HepG2 (cell line): Measurements from ENCODE around the gene NR2F6. TPM values are rescaled to one million over a fixed set of nuclear protein-coding genes. Genes with fewer than 3 reads are reported as not detected.

Source experiments
- BRD4 ChIP-seq: sonication (generic); formaldehyde crosslinking; IDR thresholded peaks from 2 replicates; pipeline ENCODE4 v1.4.0; 2020; ENCODE audit warnings: missing genetic modification reagents
- MAFG ChIP-seq: sonication (generic); formaldehyde crosslinking; IDR thresholded peaks from 2 replicates; pipeline ENCODE4 v1.5.1; 2020; ENCODE audit warnings: mild to moderate bottlenecking, missing genetic modification reagents
- MXI1 ChIP-seq: IDR thresholded peaks from 3 replicates; pipeline ENCODE4 v1.6.1; 2012; ENCODE audit warnings: low read depth, low read length, inconsistent platforms, borderline replicate concordance
- PREB ChIP-seq: sonication (generic); formaldehyde crosslinking; IDR thresholded peaks from 2 replicates; pipeline ENCODE4 v1.4.0; 2020; ENCODE audit warnings: missing genetic modification reagents
- SYNCRIP ChIP-seq: fragments of 200-400 bp; formaldehyde crosslinking; IDR thresholded peaks from 2 replicates; pipeline ENCODE4 v1.6.1; 2018; ENCODE audit warnings: mild to moderate bottlenecking, low read depth, low read length; ENCODE audit not compliant: insufficient read depth
- ZBTB42 ChIP-seq: sonication (generic); formaldehyde crosslinking; IDR thresholded peaks from 2 replicates; pipeline ENCODE4 v1.5.0; 2020; ENCODE audit warnings: mild to moderate bottlenecking, missing genetic modification reagents
- ZBTB44 ChIP-seq: sonication (generic); formaldehyde crosslinking; IDR thresholded peaks from 2 replicates; pipeline ENCODE4 v1.4.0; 2020; ENCODE audit warnings: missing genetic modification reagents
- ZNF251 ChIP-seq: sonication (generic); formaldehyde crosslinking; IDR thresholded peaks from 2 replicates; pipeline ENCODE4 v1.9.0; 2021; ENCODE audit warnings: mild to moderate bottlenecking, missing genetic modification reagents
- ZNF326 ChIP-seq: sonication (generic); formaldehyde crosslinking; IDR thresholded peaks from 2 replicates; pipeline ENCODE4 v1.4.0; 2020; ENCODE audit warnings: missing genetic modification reagents, borderline replicate concordance
- ZNF331 ChIP-seq: sonication (generic); formaldehyde crosslinking; IDR thresholded peaks from 2 replicates; pipeline ENCODE4 v1.4.0; 2020; ENCODE audit warnings: missing genetic modification reagents
- ZNF350 ChIP-seq: sonication (generic); formaldehyde crosslinking; IDR thresholded peaks from 2 replicates; pipeline ENCODE4 v1.4.0; 2020; ENCODE audit warnings: mild to moderate bottlenecking, low read depth, missing genetic modification reagents, borderline replicate concordance
- ZNF383 ChIP-seq: sonication (generic); formaldehyde crosslinking; IDR thresholded peaks from 2 replicates; pipeline ENCODE4 v1.4.0; 2020; ENCODE audit warnings: missing genetic modification reagents, mild to moderate bottlenecking, borderline replicate concordance
- ZNF598 ChIP-seq: sonication (generic); formaldehyde crosslinking; IDR thresholded peaks from 2 replicates; pipeline ENCODE4 v1.5.1; 2020; ENCODE audit warnings: mild to moderate bottlenecking, missing genetic modification reagents, borderline replicate concordance
- ZNF709 ChIP-seq: sonication (generic); formaldehyde crosslinking; IDR thresholded peaks from 2 replicates; pipeline ENCODE4 v1.5.0; 2020; ENCODE audit warnings: mild to moderate bottlenecking, missing genetic modification reagents
- ZNF75D ChIP-seq: sonication (generic); formaldehyde crosslinking; IDR thresholded peaks from 2 replicates; pipeline ENCODE4 v1.8.1; 2023; ENCODE audit warnings: missing genetic modification reagents, mild to moderate bottlenecking, borderline replicate concordance
- ZSCAN30 ChIP-seq: sonication (generic); formaldehyde crosslinking; IDR thresholded peaks from 2 replicates; pipeline ENCODE4 v1.5.0; 2020; ENCODE audit warnings: mild to moderate bottlenecking, missing genetic modification reagents
- polyA plus RNA-seq, 8 experiments: library from polyadenylated mRNA; depleted of rRNA in 3 of 8; stranded (reverse) in 7 of 8; unstranded in 1 of 8; fragments of >200 nt; fragmentation: Illumina TruSeq in 4 of 8; extraction: Trizol in 4 of 8; gene quantifications; 2 replicates each; pipeline versions ENCODE4 v1.2.1 to v1.2.3, GENCODE V29; 2011 to 2016; ENCODE audit warnings: low read depth in 4 of 8, missing spikeins in 1 of 8, mixed read lengths in 1 of 8; ENCODE audit not compliant: insufficient read depth in 1 of 8
- total RNA-seq, 5 experiments: library from RNA; depleted of rRNA; stranded (reverse); fragments of >200 nt; fragmentation: Illumina TruSeq; extraction: Trizol; gene quantifications; 2 replicates each; pipeline ENCODE4 v1.2.3, GENCODE V29; 2016; ENCODE audit warnings: low read depth in 1 of 5
- TF ChIP-seq, protein P1 (sequence below): sonication (generic); formaldehyde crosslinking; IDR thresholded peaks from 2 replicates; pipeline ENCODE4 v1.4.0; 2020; ENCODE audit warnings: missing genetic modification reagents, borderline replicate concordance
- TF ChIP-seq, protein P2 (sequence below): sonication (generic); formaldehyde crosslinking; IDR thresholded peaks from 2 replicates; pipeline ENCODE4 v1.9.0; 2021; ENCODE audit warnings: missing genetic modification reagents, borderline replicate concordance
- TF ChIP-seq, protein P3 (sequence below): IDR thresholded peaks from 2 replicates; pipeline ENCODE4 v1.6.1; 2018; ENCODE audit warnings: missing genetic modification reagents, mild to moderate bottlenecking, missing compliant biosample characterization

NR2F6 gene
- total and polyA plus RNA-seq, 2 of the 13 experiments (the other 11 are each of a cell fraction or from before 2014, with no cell fraction given), result 30.9 to 72.4 TPM

- TF ChIP-seq, protein P1, sequence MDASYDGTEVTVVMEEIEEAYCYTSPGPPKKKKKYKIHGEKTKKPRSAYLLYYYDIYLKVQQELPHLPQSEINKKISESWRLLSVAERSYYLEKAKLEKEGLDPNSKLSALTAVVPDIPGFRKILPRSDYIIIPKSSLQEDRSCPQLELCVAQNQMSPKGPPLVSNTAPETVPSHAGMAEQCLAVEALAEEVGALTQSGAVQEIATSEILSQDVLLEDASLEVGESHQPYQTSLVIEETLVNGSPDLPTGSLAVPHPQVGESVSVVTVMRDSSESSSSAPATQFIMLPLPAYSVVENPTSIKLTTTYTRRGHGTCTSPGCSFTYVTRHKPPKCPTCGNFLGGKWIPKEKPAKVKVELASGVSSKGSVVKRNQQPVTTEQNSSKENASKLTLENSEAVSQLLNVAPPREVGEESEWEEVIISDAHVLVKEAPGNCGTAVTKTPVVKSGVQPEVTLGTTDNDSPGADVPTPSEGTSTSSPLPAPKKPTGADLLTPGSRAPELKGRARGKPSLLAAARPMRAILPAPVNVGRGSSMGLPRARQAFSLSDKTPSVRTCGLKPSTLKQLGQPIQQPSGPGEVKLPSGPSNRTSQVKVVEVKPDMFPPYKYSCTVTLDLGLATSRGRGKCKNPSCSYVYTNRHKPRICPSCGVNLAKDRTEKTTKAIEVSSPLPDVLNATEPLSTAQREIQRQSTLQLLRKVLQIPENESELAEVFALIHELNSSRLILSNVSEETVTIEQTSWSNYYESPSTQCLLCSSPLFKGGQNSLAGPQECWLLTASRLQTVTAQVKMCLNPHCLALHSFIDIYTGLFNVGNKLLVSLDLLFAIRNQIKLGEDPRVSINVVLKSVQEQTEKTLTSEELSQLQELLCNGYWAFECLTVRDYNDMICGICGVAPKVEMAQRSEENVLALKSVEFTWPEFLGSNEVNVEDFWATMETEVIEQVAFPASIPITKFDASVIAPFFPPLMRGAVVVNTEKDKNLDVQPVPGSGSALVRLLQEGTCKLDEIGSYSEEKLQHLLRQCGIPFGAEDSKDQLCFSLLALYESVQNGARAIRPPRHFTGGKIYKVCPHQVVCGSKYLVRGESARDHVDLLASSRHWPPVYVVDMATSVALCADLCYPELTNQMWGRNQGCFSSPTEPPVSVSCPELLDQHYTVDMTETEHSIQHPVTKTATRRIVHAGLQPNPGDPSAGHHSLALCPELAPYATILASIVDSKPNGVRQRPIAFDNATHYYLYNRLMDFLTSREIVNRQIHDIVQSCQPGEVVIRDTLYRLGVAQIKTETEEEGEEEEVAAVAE (CRISPR knock-in tag), result peak; percentile 83
- TF ChIP-seq MAFG (CRISPR knock-in tag), result no peak
- no peak for TF ChIP-seq ZBTB42 (CRISPR knock-in tag)
- TF ChIP-seq, protein P2, sequence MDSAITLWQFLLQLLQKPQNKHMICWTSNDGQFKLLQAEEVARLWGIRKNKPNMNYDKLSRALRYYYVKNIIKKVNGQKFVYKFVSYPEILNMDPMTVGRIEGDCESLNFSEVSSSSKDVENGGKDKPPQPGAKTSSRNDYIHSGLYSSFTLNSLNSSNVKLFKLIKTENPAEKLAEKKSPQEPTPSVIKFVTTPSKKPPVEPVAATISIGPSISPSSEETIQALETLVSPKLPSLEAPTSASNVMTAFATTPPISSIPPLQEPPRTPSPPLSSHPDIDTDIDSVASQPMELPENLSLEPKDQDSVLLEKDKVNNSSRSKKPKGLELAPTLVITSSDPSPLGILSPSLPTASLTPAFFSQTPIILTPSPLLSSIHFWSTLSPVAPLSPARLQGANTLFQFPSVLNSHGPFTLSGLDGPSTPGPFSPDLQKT, result peak; percentile 88; the same call in 1 of the 2 replicates
- no peak for TF ChIP-seq SYNCRIP
- TF ChIP-seq PREB, result no peak
- TF ChIP-seq ZNF383 (CRISPR knock-in tag), result no peak
- TF ChIP-seq ZNF598 (CRISPR knock-in tag), result no peak
- no peak for TF ChIP-seq ZSCAN30 (CRISPR knock-in tag)
- peak; percentile 85; the same call in 1 of the 2 replicates for TF ChIP-seq ZNF709 (CRISPR knock-in tag)
- TF ChIP-seq BRD4 (CRISPR knock-in tag), result peak; percentile 78
- no peak for TF ChIP-seq ZNF251
- TF ChIP-seq ZBTB44 (CRISPR knock-in tag), result no peak
- no peak for TF ChIP-seq ZNF350 (CRISPR knock-in tag)
- TF ChIP-seq, protein P3, sequence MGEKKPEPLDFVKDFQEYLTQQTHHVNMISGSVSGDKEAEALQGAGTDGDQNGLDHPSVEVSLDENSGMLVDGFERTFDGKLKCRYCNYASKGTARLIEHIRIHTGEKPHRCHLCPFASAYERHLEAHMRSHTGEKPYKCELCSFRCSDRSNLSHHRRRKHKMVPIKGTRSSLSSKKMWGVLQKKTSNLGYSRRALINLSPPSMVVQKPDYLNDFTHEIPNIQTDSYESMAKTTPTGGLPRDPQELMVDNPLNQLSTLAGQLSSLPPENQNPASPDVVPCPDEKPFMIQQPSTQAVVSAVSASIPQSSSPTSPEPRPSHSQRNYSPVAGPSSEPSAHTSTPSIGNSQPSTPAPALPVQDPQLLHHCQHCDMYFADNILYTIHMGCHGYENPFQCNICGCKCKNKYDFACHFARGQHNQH (CRISPR knock-in tag), result peak; percentile 49; the same call in 1 of the 2 replicates
- no peak for TF ChIP-seq ZNF326 (CRISPR knock-in tag)
- TF ChIP-seq MXI1, result peak; percentile 62; the same call in 1 of the 3 replicates
- TF ChIP-seq ZNF75D (CRISPR knock-in tag), result no peak
- TF ChIP-seq ZNF331 (CRISPR knock-in tag), result no peak
These were observed 30.4 kb downstream of the NR2F6 start, which contains the start of gene USE1 (continued) for GRCh38 chr19:17215127-17215971.
